ENCODE data around the gene ARHGAP26. TPM values are rescaled to one million over a fixed set of nuclear protein-coding genes. Genes with fewer than 3 reads are reported as not detected.

The ARHGAP26 gene
- total RNA-seq, 1 donor from 2014 or later, result 8.6 TPM

DNA sequence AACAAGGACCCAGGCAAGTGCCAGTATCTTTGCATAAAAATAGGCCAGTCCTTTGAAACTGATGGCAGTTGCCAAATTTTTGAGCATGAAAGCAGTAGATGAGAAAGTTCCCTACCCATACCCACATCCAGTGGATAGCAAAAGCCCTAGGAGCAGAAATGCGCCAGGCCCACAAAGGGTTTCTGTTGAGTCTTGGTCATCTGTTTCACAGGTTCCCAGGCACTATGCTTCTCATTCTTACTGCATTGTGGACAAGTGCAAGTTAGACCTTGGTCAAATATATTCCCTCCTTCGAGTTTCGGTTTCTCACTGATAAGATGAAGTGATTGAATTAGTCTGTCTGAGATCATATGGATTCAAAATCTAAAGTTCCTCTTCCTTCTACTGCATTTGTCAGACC is 481.0 kb downstream of the ARHGAP26 start:
- H3K4me3 ChIP-seq (ENCODE audit: low read depth, low read length), result no peak overlapping the region
- TF ChIP-seq CTCF (IDR thresholded peaks at IDR 0.05; ENCODE audit: insufficient read depth, low read length, poor library complexity, severe bottlenecking), result no peak
- DNase-seq (ENCODE audit: low read depth), result no peak
- no peaks in the 10 kb centered on the region for H3K27me3 ChIP-seq (ENCODE audit: control insufficient read depth, insufficient read depth, low read length)
- no peaks in the 10 kb centered on the region for H3K36me3 ChIP-seq (ENCODE audit: control insufficient read depth, insufficient read depth, low read length)

GRCh38 chr5:143251946-143252345 is 481.8 kb downstream of the ARHGAP26 start:
- TF ChIP-seq CTCF (IDR thresholded peaks at IDR 0.05; ENCODE audit: insufficient read depth, low read length, poor library complexity, severe bottlenecking), result no peak
- no peak for DNase-seq (ENCODE audit: low read depth)
- H3K36me3 ChIP-seq (ENCODE audit: control insufficient read depth, insufficient read depth, low read length), result no peaks in the 10 kb centered on the region
- no peaks in the 10 kb centered on the region for H3K27me3 ChIP-seq (ENCODE audit: control insufficient read depth, insufficient read depth, low read length)
- H3K4me3 ChIP-seq (ENCODE audit: low read depth, low read length), result no peak overlapping the region

DNA sequence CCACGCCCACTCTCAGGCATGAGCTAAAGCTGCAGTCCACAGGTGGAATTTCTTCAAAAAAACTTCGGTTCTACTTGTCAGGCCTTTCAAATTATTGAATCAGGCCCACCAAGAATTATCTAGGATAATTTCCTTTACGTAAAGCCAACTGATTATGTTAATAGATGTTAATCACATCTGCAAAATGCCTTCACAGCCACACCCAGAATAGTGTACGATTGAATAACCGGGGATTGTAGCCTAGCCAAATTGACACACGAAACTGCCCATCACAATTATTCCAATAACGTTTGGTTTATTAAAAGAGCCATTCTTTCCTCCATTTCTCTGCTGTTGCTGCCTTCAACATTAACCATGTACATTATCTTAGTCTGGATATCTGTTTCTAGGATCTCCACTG is 484.6 kb downstream of the ARHGAP26 start:
- Histone ChIP-seq H3K36me3 (ENCODE audit: control insufficient read depth, insufficient read depth, low read length) (no peaks in the 10 kb centered on the region), H3K4me3 (ENCODE audit: low read depth, low read length) (no peak overlapping the region), H3K27me3 (ENCODE audit: control insufficient read depth, insufficient read depth, low read length) (no peaks in the 10 kb centered on the region)
- TF ChIP-seq CTCF (IDR thresholded peaks at IDR 0.05; ENCODE audit: insufficient read depth, low read length, poor library complexity, severe bottlenecking), result no peak
- DNase-seq (ENCODE audit: low read depth), result no peak

GRCh38 chr5:143258559-143259253 is 488.5 kb downstream of the ARHGAP26 start:
- no peak for TF ChIP-seq CTCF (IDR thresholded peaks at IDR 0.05; ENCODE audit: insufficient read depth, low read length, poor library complexity, severe bottlenecking)
- Histone ChIP-seq H3K27me3 (ENCODE audit: control insufficient read depth, insufficient read depth, low read length) (no peaks in the 10 kb centered on the region), H3K4me3 (ENCODE audit: low read depth, low read length) (no peak overlapping the region), H3K36me3 (ENCODE audit: control insufficient read depth, insufficient read depth, low read length) (no peaks in the 10 kb centered on the region)
- DNase-seq (ENCODE audit: low read depth), result no peak

GRCh38 chr5:143259254-143259605 is 489.1 kb downstream of the ARHGAP26 start:
- DNase-seq (ENCODE audit: low read depth), result no peak
- H3K4me3 ChIP-seq (ENCODE audit: low read depth, low read length), result no peak overlapping the region

More at GRCh38 chr5:143259254-143259605, 489.1 kb downstream of the ARHGAP26 start:
- H3K36me3 ChIP-seq (ENCODE audit: control insufficient read depth, insufficient read depth, low read length), result no peaks in the 10 kb centered on the region
- no peak for TF ChIP-seq CTCF (IDR thresholded peaks at IDR 0.05; ENCODE audit: insufficient read depth, low read length, poor library complexity, severe bottlenecking)
- no peaks in the 10 kb centered on the region for H3K27me3 ChIP-seq (ENCODE audit: control insufficient read depth, insufficient read depth, low read length)
